Gastroesophageal sphincter (tissue), 4 donors: Measurements from ENCODE around the gene ACTN4. TPM values are rescaled to one million over a fixed set of nuclear protein-coding genes. Genes with fewer than 3 reads are reported as not detected.

Experiments
- ATAC-seq: fragments of 150-250 bp; one replicate; pipeline ENCODE4 v1.9.1; 2016; ENCODE audit warnings: mild to moderate bottlenecking, moderate library complexity
- H3K27ac ChIP-seq, 4 donors: fragments of 200-600 bp; sonication (generic) in 3 of 4; 1 replicate in 3 of 4; 2 replicates in 1 of 4; pipeline ENCODE4 v1.5.1; 2016 to 2019
- H3K27me3 ChIP-seq: fragments of 200-600 bp; sonication (generic); one replicate; pipeline ENCODE4 v1.5.1; 2019
- H3K36me3 ChIP-seq, 2 donors: fragments of 200-600 bp; sonication (generic); one replicate each; pipeline ENCODE4 v1.5.1; 2019; ENCODE audit warnings: control low read depth in 1 of 2
- H3K4me1 ChIP-seq, 3 donors: fragments of 200-600 bp; sonication (generic); 1 replicate in 2 of 3; 2 replicates in 1 of 3; pipeline ENCODE4 v1.5.1; 2016 to 2019; ENCODE audit warnings: control low read depth in 2 of 3
- H3K4me3 ChIP-seq, 2 donors: fragments of 200-600 bp; sonication (generic); one replicate each; pipeline ENCODE4 v1.5.1; 2019; ENCODE audit warnings: mild to moderate bottlenecking in 1 of 2, moderate library complexity in 1 of 2
- H3K9me3 ChIP-seq, 3 donors: fragments of 200-600 bp; sonication (generic); one replicate each; pipeline ENCODE4 v1.5.1; 2017 to 2019; ENCODE audit warnings: control low read depth in 2 of 3
- CTCF ChIP-seq, 4 experiments: fragments of 200-600 bp in 2 of 4; fragments of 450-650 bp in 2 of 4; sonication (generic) in 1 of 4; IDR thresholded peaks; one replicate each; pipeline ENCODE4 v1.5.1; 2017 to 2019; ENCODE audit warnings: antibody characterized with exemption in 4 of 4, mild to moderate bottlenecking in 2 of 4, moderate library complexity in 2 of 4
- EP300 ChIP-seq: sonication (generic); formaldehyde crosslinking; IDR thresholded peaks from one replicate; pipeline ENCODE4 v1.6.1; 2017; ENCODE audit warnings: antibody characterized with exemption, mild to moderate bottlenecking
- POLR2A ChIP-seq, 2 donors: fragments of 450-650 bp; IDR thresholded peaks; one replicate each; pipeline ENCODE4 v1.6.1; 2017; ENCODE audit warnings: antibody characterized with exemption in 2 of 2, mild to moderate bottlenecking in 2 of 2, moderate library complexity in 1 of 2
- POLR2AphosphoS5 ChIP-seq: sonication (generic); formaldehyde crosslinking; IDR thresholded peaks from one replicate; pipeline ENCODE4 v1.6.1; 2017; ENCODE audit warnings: antibody characterized with exemption
- WGBS, 2 donors: methylation state at CpG; one replicate each; pipeline ENCODE4 v1.1.5; 2018; ENCODE audit warnings: low coverage in 1 of 2; 5-methylcytosine and 5-hydroxymethylcytosine counted together
- total RNA-seq, 4 donors: library from RNA; depleted of rRNA; stranded (reverse); fragments of >200 nt; gene quantifications; one replicate each; pipeline ENCODE4 v1.1.0, GENCODE V29; 2016

Gene ACTN4
- total RNA-seq, 4 donors from 2014 or later: 337 to 938 (median 507) TPM

- H3K36me3 ChIP-seq: no peaks in the 10 kb centered on the region
- TF ChIP-seq EP300 (no peak), POLR2A (IDR thresholded peaks at IDR 0.05) (peak in 1 of 2 donors; percentile 30), POLR2AphosphoS5 (peak; percentile 44), CTCF (IDR thresholded peaks at IDR 0.05) (no peak)
- peak overlapping the region in 1 of 2 donors; percentile 8 for H3K4me3 ChIP-seq
- 51% methylated on average over 14 of the region's 19 CpGs; no CpG with 5 or more reads in 1 of the 2 donors for WGBS, 2 donors
- no peaks in the 10 kb centered on the region for H3K9me3 ChIP-seq
- ATAC-seq: peak; percentile 0
- H3K27me3 ChIP-seq: no peaks in the 10 kb centered on the region
- peaks cover 11 to 100% (median 64%) of the 10 kb centered on the region in 3 donors for H3K4me1 ChIP-seq
- H3K27ac ChIP-seq: peak overlapping the region; percentile 90 to 100 (median 94)
Measured at GRCh38 chr19:38693380-38694223, 46.2 kb downstream of the ACTN4 start.

GRCh38 chr19:38695317-38695683, 47.9 kb downstream of the ACTN4 start:
- Histone ChIP-seq H3K4me3 (peak overlapping the region in 1 of 2 donors; percentile 7), H3K27ac (peak overlapping the region; percentile 90 to 100 (median 94)), H3K27me3 (no peaks in the 10 kb centered on the region), H3K9me3 (no peaks in the 10 kb centered on the region), H3K4me1 (peaks cover 11 to 100% (median 75%) of the 10 kb centered on the region in 3 donors), H3K36me3 (peaks cover 0 to 2% of the 10 kb centered on the region in 2 donors)
- TF ChIP-seq CTCF (IDR thresholded peaks at IDR 0.05): no peak
- TF ChIP-seq POLR2A (IDR thresholded peaks at IDR 0.05): no peak
- ATAC-seq: no peak
- WGBS, 2 donors: 14 to 45% methylated on average over 3 to 6 of the region's 9 CpGs

GRCh38 chr19:38695832-38696728, 48.6 kb downstream of the ACTN4 start:
- TF ChIP-seq POLR2A (IDR thresholded peaks at IDR 0.05): no peak
- TF ChIP-seq POLR2AphosphoS5: no peak
- TF ChIP-seq CTCF (IDR thresholded peaks at IDR 0.05): no peak
- Histone ChIP-seq H3K27me3 (no peaks in the 10 kb centered on the region), H3K4me3 (peak overlapping the region in 1 of 2 donors; percentile 7), H3K4me1 (peaks cover 16 to 100% (median 83%) of the 10 kb centered on the region in 3 donors), H3K27ac (peak overlapping the region; percentile 90 to 100 (median 94)), H3K9me3 (no peaks in the 10 kb centered on the region), H3K36me3 (peaks cover 0 to 10% of the 10 kb centered on the region in 2 donors)
- ATAC-seq: no peak
- WGBS, 2 donors: 66 to 84% methylated on average over 7 to 14 of the region's 22 CpGs

- Histone ChIP-seq H3K4me3 (no peak overlapping the region), H3K4me1 (peaks cover 18 to 100% (median 84%) of the 10 kb centered on the region in 3 donors), H3K27me3 (no peaks in the 10 kb centered on the region), H3K27ac (peak overlapping the region; percentile 90 to 100 (median 94)), H3K36me3 (peaks cover 0 to 16% of the 10 kb centered on the region in 2 donors), H3K9me3 (no peaks in the 10 kb centered on the region)
- WGBS, 2 donors: 86 to 90% methylated on average over 3 of the region's 6 CpGs
- no peak for ATAC-seq
- no peak for TF ChIP-seq CTCF (IDR thresholded peaks at IDR 0.05)
- TF ChIP-seq EP300: no peak
- TF ChIP-seq POLR2AphosphoS5: no peak
- TF ChIP-seq POLR2A (IDR thresholded peaks at IDR 0.05): no peak
Measured at GRCh38 chr19:38696729-38697055, 49.2 kb downstream of the ACTN4 start.
